Measurements from ENCODE around the gene SELE. TPM values are rescaled to one million over a fixed set of nuclear protein-coding genes. Genes with fewer than 3 reads are reported as not detected.
"Not testable (repeated sequence)": the region's sequence is repeated elsewhere in the genome, so short reads cannot be mapped to it uniquely, and the experiment has no call there.

The SELE gene
- total RNA-seq, 2 experiments from 2014 or later: not detected

DNA sequence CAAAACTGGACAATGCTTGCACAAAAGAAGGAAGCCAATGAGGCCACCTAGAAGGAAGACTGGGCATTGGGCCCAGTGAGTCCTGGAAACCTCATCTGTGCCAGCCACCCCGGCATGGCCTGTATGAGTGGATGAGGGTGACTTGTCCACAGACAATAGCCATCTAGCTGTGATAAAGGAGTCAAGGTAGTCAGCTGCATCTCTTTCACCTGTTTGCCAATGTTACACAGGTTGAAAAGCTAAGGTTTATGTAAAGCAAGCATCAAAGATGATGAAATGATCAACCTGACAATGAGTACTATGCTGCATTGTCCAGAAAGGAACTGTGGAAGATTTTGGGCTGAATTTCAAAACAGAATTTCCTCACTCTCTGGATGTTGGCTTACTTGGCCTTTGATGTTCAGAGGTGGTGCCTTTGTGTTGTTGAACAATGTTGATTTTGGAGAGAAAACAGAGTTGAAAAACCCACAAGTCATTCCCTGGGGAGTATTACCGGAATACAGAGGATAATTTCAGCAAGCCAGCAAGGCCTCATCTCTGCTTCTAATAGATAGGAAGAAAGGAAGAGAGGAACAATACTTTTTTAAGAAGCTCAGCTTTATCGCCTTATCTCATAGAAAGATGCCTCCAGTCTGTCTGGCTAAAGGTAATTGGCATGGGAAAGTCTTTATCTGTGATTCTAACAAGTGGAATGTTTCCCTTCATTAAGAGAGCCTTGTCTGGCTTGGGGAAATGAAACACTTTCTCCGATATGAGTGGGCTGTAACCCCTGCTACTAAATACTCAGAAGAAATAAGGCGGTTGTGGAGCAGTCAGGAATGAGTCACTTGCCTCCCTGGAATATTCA, 11.4 kb upstream of the SELE start:
- Mint-ChIP-seq H3K4me3 (no peak overlapping the region), H3K36me3 (ENCODE audit: low read depth) (no peaks in the 10 kb centered on the region), H3K27ac (no peak overlapping the region), H3K9me3 (peaks cover 5% of the 10 kb centered on the region), H3K4me1 (ENCODE audit: low read depth) (no peaks in the 10 kb centered on the region), H3K27me3 (ENCODE audit: low read depth) (peaks cover 4% of the 10 kb centered on the region)
- CTCF ChIA-PET: no interaction called here
- no peak for DNase-seq
- intact Hi-C loops (cut with micrococcal nuclease): no loop called here

GRCh38 chr1:169741666-169742394, 8.0 kb upstream of the SELE start:
- Mint-ChIP-seq H3K27me3 (ENCODE audit: low read depth) (peaks cover 6% of the 10 kb centered on the region), H3K36me3 (ENCODE audit: low read depth) (no peaks in the 10 kb centered on the region)

GRCh38 chr1:169739980-169740379, 6.1 kb upstream of the SELE start:
- CTCF ChIA-PET: no interaction called here
- peaks cover 6% of the 10 kb centered on the region for H3K27me3 Mint-ChIP-seq (ENCODE audit: low read depth)
- no peaks in the 10 kb centered on the region for H3K36me3 Mint-ChIP-seq (ENCODE audit: low read depth)
- intact Hi-C loops (cut with micrococcal nuclease): no loop called here
- peaks cover 5% of the 10 kb centered on the region for H3K9me3 Mint-ChIP-seq
- H3K4me1 Mint-ChIP-seq (ENCODE audit: low read depth): no peaks in the 10 kb centered on the region
- no peak overlapping the region for H3K27ac Mint-ChIP-seq
- no peak overlapping the region for H3K4me3 Mint-ChIP-seq
- DNase-seq: no peak

More at GRCh38 chr1:169741666-169742394, 8.0 kb upstream of the SELE start:
- Mint-ChIP-seq H3K9me3 (peaks cover 5% of the 10 kb centered on the region), H3K4me1 (ENCODE audit: low read depth) (no peaks in the 10 kb centered on the region), H3K27ac (no peak overlapping the region), H3K4me3 (no peak overlapping the region)
- CTCF ChIA-PET: no interaction called here
- intact Hi-C loops (cut with micrococcal nuclease): no loop called here
- no peak for DNase-seq

GRCh38 chr1:169731446-169731845, 2.4 kb downstream of the SELE start:
- no peaks in the 10 kb centered on the region for H3K9me3 Mint-ChIP-seq
- DNase-seq: no peak
- CTCF ChIA-PET: no interaction called here
- no peak overlapping the region for H3K27ac Mint-ChIP-seq
- intact Hi-C loops (cut with micrococcal nuclease): no loop called here
- H3K4me1 Mint-ChIP-seq (ENCODE audit: low read depth): no peaks in the 10 kb centered on the region
- no peaks in the 10 kb centered on the region for H3K36me3 Mint-ChIP-seq (ENCODE audit: low read depth)
- H3K4me3 Mint-ChIP-seq: no peak overlapping the region
- peaks cover 3% of the 10 kb centered on the region for H3K27me3 Mint-ChIP-seq (ENCODE audit: low read depth)

DNA sequence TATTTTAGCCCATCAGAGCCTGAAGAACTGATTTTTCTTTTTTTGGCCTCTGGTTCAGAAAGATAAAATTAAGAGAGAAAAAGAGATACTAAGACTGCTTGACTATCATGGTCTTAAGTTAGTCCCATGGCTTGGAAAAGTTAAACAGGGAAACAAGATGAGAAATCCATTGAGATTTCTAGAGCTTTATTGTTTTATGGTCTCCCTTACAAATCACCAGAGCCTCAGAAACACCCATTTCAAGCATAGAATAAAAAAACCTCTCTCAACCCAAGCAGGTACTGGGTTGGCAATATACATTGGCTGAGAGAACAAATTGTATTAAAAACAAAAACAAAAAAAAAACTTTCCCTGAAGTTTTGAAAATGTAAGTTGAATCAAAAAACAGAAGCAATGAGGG, 3.9 kb downstream of the SELE start:
- H3K4me1 Mint-ChIP-seq (ENCODE audit: low read depth): no peaks in the 10 kb centered on the region
- H3K27ac Mint-ChIP-seq: no peak overlapping the region
- CTCF ChIA-PET: interaction anchor here (1.5 kb wide), 1 partner anchor 18 kb away, joined by 3 read pairs; no protein-coding TSS in a partner anchor

GRCh38 chr1:169727307-169727706, 6.6 kb downstream of the SELE start:
- no peak for DNase-seq
- H3K27ac Mint-ChIP-seq: no peak overlapping the region
- H3K4me3 Mint-ChIP-seq: no peak overlapping the region
- intact Hi-C loops (cut with micrococcal nuclease): no loop called here
- no peaks in the 10 kb centered on the region for H3K36me3 Mint-ChIP-seq (ENCODE audit: low read depth)
- H3K4me1 Mint-ChIP-seq (ENCODE audit: low read depth): no peaks in the 10 kb centered on the region
- H3K9me3 Mint-ChIP-seq: no peaks in the 10 kb centered on the region
- CTCF ChIA-PET: interaction anchor here (0.6 to 1.2 kb wide), 3 partner anchors 15 to 213 kb away, joined by 3 to 4 read pairs (median 4); no protein-coding TSS in a partner anchor
- no peaks in the 10 kb centered on the region for H3K27me3 Mint-ChIP-seq (ENCODE audit: low read depth)

More for the DNA sequence above, 3.9 kb downstream of the SELE start:
- no peak for DNase-seq
- intact Hi-C loops (cut with micrococcal nuclease): no loop called here
- no peaks in the 10 kb centered on the region for H3K9me3 Mint-ChIP-seq
- H3K36me3 Mint-ChIP-seq (ENCODE audit: low read depth): no peaks in the 10 kb centered on the region
- H3K4me3 Mint-ChIP-seq: no peak overlapping the region
- peaks cover 3% of the 10 kb centered on the region for H3K27me3 Mint-ChIP-seq (ENCODE audit: low read depth)

GRCh38 chr1:169726851-169727250, 7.0 kb downstream of the SELE start:
- Mint-ChIP-seq H3K9me3 (no peaks in the 10 kb centered on the region), H3K4me1 (ENCODE audit: low read depth) (no peaks in the 10 kb centered on the region), H3K36me3 (ENCODE audit: low read depth) (no peaks in the 10 kb centered on the region), H3K27ac (no peak overlapping the region), H3K27me3 (ENCODE audit: low read depth) (no peaks in the 10 kb centered on the region), H3K4me3 (no peak overlapping the region)
- CTCF ChIA-PET: interaction anchor here (0.6 to 1.2 kb wide), 4 partner anchors 15 to 213 kb away, joined by 3 to 4 read pairs (median 4); no protein-coding TSS in a partner anchor
- DNase-seq: no peak
- intact Hi-C loops (cut with micrococcal nuclease): no loop called here

GRCh38 chr1:169725930-169726329, 7.9 kb downstream of the SELE start:
- CTCF ChIA-PET: interaction anchor here (0.9 to 1.2 kb wide), 2 partner anchors 14 to 124 kb away, joined by 3 to 4 read pairs; no protein-coding TSS in a partner anchor
- DNase-seq: no peak
- intact Hi-C loops (cut with micrococcal nuclease): no loop called here
- Mint-ChIP-seq H3K27me3 (ENCODE audit: low read depth) (no peaks in the 10 kb centered on the region), H3K4me1 (ENCODE audit: low read depth) (no peaks in the 10 kb centered on the region), H3K36me3 (ENCODE audit: low read depth) (no peaks in the 10 kb centered on the region), H3K4me3 (no peak overlapping the region), H3K9me3 (no peaks in the 10 kb centered on the region), H3K27ac (no peak overlapping the region)

GRCh38 chr1:169724168-169724567, 9.7 kb downstream of the SELE start:
- no peaks in the 10 kb centered on the region for H3K27me3 Mint-ChIP-seq (ENCODE audit: low read depth)

GRCh38 chr1:169723763-169724162, 10.1 kb downstream of the SELE start:
- Mint-ChIP-seq H3K27ac (no peak overlapping the region), H3K9me3 (no peaks in the 10 kb centered on the region), H3K4me3 (no peak overlapping the region), H3K27me3 (ENCODE audit: low read depth) (no peaks in the 10 kb centered on the region), H3K36me3 (ENCODE audit: low read depth) (no peaks in the 10 kb centered on the region), H3K4me1 (ENCODE audit: low read depth) (no peaks in the 10 kb centered on the region)
- intact Hi-C loops (cut with micrococcal nuclease): no loop called here
- CTCF ChIA-PET: no interaction called here
- no peak for DNase-seq

More at GRCh38 chr1:169724168-169724567, 9.7 kb downstream of the SELE start:
- no peak for DNase-seq
- Mint-ChIP-seq H3K9me3 (no peaks in the 10 kb centered on the region), H3K27ac (no peak overlapping the region), H3K4me3 (no peak overlapping the region), H3K4me1 (ENCODE audit: low read depth) (no peaks in the 10 kb centered on the region), H3K36me3 (ENCODE audit: low read depth) (no peaks in the 10 kb centered on the region)
- CTCF ChIA-PET: no interaction called here
- intact Hi-C loops (cut with micrococcal nuclease): no loop called here

DNA sequence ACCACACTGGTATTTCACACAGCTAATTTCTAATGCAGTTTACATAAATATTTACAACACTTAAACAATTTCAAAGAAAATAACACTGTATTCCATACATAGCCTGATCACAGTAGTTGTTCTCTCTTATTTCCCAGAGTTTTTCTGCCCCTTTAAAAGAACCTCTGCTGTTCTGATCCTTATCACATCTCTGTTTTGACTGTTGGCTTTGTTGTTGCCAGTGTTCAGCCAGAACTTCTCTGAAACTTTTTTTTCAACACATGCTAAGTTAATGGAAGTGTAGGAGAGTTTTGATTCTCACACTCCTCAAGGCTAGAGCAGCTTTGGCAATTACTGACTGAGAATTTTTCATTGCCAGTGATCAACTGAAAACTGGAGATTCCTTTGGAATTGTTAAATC, 11.1 kb downstream of the SELE start:
- Mint-ChIP-seq H3K4me3 (no peak overlapping the region), H3K4me1 (ENCODE audit: low read depth) (no peaks in the 10 kb centered on the region), H3K27me3 (ENCODE audit: low read depth) (no peaks in the 10 kb centered on the region), H3K27ac (no peak overlapping the region), H3K9me3 (no peaks in the 10 kb centered on the region), H3K36me3 (ENCODE audit: low read depth) (no peaks in the 10 kb centered on the region)
- intact Hi-C loops (cut with micrococcal nuclease): no loop called here
- DNase-seq: no peak
- CTCF ChIA-PET: interaction anchor here (0.8 to 1.4 kb wide), 3 partner anchors 10 to 154 kb away, joined by 3 to 8 read pairs (median 3); no protein-coding TSS in a partner anchor

GRCh38 chr1:169715100-169715499, 18.8 kb downstream of the SELE start:
- CTCF ChIA-PET: interaction anchor here (1.5 to 11.0 kb wide), 2 partner anchors 112 to 113 kb away, joined by 8 to 262 read pairs; no protein-coding TSS in a partner anchor
- H3K36me3 Mint-ChIP-seq (ENCODE audit: low read depth); DNase-seq; H3K27me3 Mint-ChIP-seq (ENCODE audit: low read depth); intact Hi-C loops (cut with micrococcal nuclease); H3K9me3 Mint-ChIP-seq; H3K4me1 Mint-ChIP-seq (ENCODE audit: low read depth); H3K27ac Mint-ChIP-seq; H3K4me3 Mint-ChIP-seq: not testable (repeated sequence)

Data from activated naive CD4-positive, alpha-beta T cell treated with anti-CD3 and anti-CD28 coated beads for 36 hours (primary cell).